Lower leg skin (tissue), 4 donors: ENCODE results near the gene SCYGR3. TPM values are rescaled to one million over a fixed set of nuclear protein-coding genes. Genes with fewer than 3 reads are reported as not detected.

ENCODE experiments used
- DNase-seq, 2 donors: peaks; one replicate each; pipeline ENCODE4 v3.0.0-alpha.2; 2019; ENCODE audit warnings: low spot score in 2 of 2
- H3K4me3 ChIP-seq: fragments of 200-600 bp; sonication (generic); 2 replicates; pipeline ENCODE4 v1.5.1; 2017; ENCODE audit warnings: mild to moderate bottlenecking, low read depth; ENCODE audit not compliant: poor library complexity, severe bottlenecking
- POLR2A ChIP-seq, 2 donors: fragments of 450-650 bp; IDR thresholded peaks; one replicate each; pipeline ENCODE4 v1.6.1; 2016 to 2017; ENCODE audit warnings: antibody characterized with exemption in 2 of 2, mild to moderate bottlenecking in 1 of 2, moderate library complexity in 1 of 2
- WGBS, 2 donors: methylation state at CpG; one replicate each; pipeline ENCODE4 v1.1.5; 2018; 5-methylcytosine and 5-hydroxymethylcytosine counted together
- intact Hi-C: fragments of 100-400 bp; cut with DNase I; formaldehyde crosslinking; loops from one replicate; pipeline ENCODE4 v1.15.0; 2023; ENCODE audit warnings: low total_unique reads
- total RNA-seq, 4 donors: library from RNA; depleted of rRNA; stranded (reverse); fragments of >200 nt; gene quantifications; one replicate each; pipeline ENCODE4 v1.1.0, GENCODE V29; 2016
- TF ChIP-seq, protein P1 (sequence below), 3 donors: fragments of 450-650 bp; IDR thresholded peaks; one replicate each; pipeline ENCODE4 v1.5.1; 2016; ENCODE audit warnings: antibody characterized with exemption in 3 of 3, mild to moderate bottlenecking in 3 of 3, moderate library complexity in 2 of 3

The SCYGR3 gene
- total RNA-seq, 4 donors from 2014 or later: 5.7 TPM; not detected in 3

DNA sequence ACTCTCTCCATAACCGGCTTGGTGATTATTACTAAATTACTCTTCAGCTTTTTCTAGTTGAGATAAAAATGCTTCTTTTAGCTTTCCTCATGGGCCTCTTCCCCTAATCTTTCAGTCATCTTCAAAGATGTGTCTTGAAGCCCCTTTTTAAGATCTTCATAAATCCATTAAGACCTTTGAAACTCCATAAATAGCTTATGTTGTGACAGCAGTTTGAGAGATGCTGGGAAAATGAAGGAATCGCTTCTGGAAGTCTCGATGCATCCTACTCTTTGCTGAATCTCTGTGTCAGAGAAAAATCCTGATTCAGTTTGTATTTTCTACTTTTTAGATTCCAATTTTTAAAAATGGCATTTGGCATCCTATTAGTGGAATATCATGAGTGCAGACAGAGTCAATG is 15.7 kb upstream of the SCYGR3 start:
- WGBS, 2 donors: 84 to 87% methylated on average over 3 of the region's 3 CpGs

DNA sequence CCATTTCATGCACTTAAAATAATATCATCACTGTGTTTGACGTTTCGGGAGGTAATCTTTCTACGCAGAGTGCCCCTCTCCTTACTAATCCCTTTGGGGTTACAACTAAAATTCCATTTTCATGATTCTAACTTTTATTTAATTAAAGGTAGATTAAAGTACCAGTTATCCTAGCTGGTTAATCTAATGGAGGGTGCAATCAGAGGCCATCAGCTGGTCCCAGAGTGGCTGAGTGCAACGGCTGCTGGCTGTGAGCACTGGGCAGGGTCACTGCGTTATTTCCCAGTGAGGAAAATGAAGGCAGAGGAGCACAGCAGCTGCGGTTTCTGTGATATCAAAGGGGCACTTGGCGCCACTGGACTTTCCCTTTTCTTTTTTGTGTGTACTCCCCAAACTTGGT is 14.8 kb upstream of the SCYGR3 start:
- intact Hi-C loops: no loop called here
- 71 to 82% methylated on average over 7 of the region's 7 CpGs for WGBS, 2 donors
- DNase-seq: no peak
- TF ChIP-seq POLR2A (IDR thresholded peaks at IDR 0.05): no peak
- TF ChIP-seq, protein P1, sequence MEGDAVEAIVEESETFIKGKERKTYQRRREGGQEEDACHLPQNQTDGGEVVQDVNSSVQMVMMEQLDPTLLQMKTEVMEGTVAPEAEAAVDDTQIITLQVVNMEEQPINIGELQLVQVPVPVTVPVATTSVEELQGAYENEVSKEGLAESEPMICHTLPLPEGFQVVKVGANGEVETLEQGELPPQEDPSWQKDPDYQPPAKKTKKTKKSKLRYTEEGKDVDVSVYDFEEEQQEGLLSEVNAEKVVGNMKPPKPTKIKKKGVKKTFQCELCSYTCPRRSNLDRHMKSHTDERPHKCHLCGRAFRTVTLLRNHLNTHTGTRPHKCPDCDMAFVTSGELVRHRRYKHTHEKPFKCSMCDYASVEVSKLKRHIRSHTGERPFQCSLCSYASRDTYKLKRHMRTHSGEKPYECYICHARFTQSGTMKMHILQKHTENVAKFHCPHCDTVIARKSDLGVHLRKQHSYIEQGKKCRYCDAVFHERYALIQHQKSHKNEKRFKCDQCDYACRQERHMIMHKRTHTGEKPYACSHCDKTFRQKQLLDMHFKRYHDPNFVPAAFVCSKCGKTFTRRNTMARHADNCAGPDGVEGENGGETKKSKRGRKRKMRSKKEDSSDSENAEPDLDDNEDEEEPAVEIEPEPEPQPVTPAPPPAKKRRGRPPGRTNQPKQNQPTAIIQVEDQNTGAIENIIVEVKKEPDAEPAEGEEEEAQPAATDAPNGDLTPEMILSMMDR (IDR thresholded peaks at IDR 0.05): no peak
- no peak overlapping the region for H3K4me3 ChIP-seq

More for the DNA sequence above, 15.7 kb upstream of the SCYGR3 start:
- no peak overlapping the region for H3K4me3 ChIP-seq
- TF ChIP-seq POLR2A (IDR thresholded peaks at IDR 0.05): no peak
- TF ChIP-seq, protein P1 (IDR thresholded peaks at IDR 0.05): no peak
- intact Hi-C loops: no loop called here
- no peak for DNase-seq

DNA sequence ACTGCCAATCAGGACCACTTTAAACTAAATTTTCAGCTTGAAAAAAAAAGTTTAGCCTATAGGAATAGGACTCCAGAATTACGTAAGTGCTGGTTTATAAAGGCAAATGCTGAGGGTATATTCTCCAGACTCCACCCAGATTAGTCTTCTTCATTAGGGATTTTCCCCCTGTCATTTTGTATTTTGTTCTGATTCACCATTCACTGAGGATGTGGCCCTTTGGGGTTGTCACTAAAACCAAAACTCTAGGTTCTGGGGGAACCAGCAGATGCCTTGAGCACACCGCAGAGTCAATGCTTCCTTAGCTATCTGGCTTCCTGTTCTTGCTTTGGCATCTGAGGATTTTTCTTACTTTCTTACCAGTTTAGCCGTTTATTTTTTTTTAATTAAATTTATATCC is 13.1 kb upstream of the SCYGR3 start:
- intact Hi-C loops: no loop called here
- DNase-seq: no peak
- 55 to 80% methylated on average over 3 of the region's 3 CpGs for WGBS, 2 donors
- TF ChIP-seq, protein P1 (IDR thresholded peaks at IDR 0.05): no peak
- no peak for TF ChIP-seq POLR2A (IDR thresholded peaks at IDR 0.05)
- H3K4me3 ChIP-seq: no peak overlapping the region

DNA sequence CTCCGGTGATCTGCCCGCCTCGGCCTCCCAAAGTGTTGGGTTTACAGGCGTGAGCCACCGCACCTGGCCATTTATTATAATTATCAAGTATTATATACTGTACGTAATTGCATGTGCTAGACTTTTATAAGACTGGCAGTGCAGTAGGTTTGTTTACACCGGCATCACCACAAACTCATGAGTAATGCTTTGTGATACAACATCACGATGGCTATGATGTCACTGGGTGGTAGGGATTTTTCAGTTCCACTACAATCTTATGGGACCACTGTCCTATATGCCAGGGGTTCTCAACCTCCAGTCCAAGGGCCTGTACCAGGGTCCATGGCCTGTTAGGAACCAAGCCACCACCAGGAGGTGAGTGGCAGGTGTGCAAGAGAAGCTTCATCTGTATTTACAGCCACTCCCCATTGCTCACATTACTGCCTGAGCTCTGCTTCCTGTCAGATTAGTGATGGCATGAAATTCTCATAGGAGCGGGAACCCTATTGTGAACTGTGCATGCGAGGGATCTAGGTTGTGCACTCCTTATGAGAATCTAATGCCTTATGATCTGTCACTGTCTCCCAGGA is 12.0 kb upstream of the SCYGR3 start:
- 80 to 97% methylated on average over 10 of the region's 10 CpGs for WGBS, 2 donors
- intact Hi-C loops: no loop called here
- H3K4me3 ChIP-seq: no peak overlapping the region
- TF ChIP-seq, protein P1 (IDR thresholded peaks at IDR 0.05): no peak
- no peak for TF ChIP-seq POLR2A (IDR thresholded peaks at IDR 0.05)
- no peak for DNase-seq

DNA sequence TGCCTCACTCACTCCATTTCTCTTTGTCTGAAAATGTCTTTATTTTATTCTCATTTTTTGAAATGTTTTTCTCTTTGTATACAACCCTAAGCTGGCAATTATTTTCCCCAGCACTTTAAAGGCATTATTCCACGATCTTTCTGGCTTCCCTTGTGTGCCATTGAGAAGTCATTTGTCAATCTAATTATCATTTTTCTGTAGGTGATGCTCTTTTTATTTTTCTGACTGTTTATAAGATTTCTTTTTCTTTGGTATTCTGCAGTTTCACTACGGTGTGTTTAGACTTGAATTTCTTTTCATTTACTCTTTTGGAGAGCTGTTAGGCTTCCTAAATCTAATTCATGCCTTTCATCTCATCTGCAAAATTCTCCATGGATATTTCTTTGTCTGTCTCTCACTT is 10.8 kb upstream of the SCYGR3 start:
- intact Hi-C loops: no loop called here
- no peak overlapping the region for H3K4me3 ChIP-seq
- 45 to 66% methylated on average over 2 of the region's 2 CpGs for WGBS, 2 donors
- TF ChIP-seq POLR2A (IDR thresholded peaks at IDR 0.05): no peak
- TF ChIP-seq, protein P1 (IDR thresholded peaks at IDR 0.05): no peak
- DNase-seq: no peak

DNA sequence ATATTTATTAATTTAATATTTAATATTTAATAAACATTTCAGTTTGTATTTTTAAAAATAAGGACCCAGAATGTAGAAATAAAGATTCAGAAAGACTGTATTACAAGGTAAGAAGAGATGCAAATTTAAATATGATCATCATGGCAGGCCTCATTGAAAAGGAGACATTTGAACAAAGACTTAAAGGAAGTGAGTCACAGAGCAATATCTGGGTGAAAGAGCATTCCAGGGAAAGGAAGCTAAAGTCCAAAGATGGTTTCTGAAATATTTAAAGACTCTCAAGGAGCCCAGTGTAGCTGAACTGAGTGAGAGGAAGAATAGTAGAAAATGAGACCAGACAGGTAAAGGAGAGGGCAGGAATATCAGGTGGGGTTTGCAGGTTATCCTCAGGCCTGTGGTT is 8.6 kb upstream of the SCYGR3 start:
- intact Hi-C loops: no loop called here
- DNase-seq: no peak
- no peak overlapping the region for H3K4me3 ChIP-seq
- TF ChIP-seq, protein P1 (IDR thresholded peaks at IDR 0.05): no peak
- TF ChIP-seq POLR2A (IDR thresholded peaks at IDR 0.05): no peak
